RCC 7860 (cell line): ENCODE results near the gene C20orf204.
A peak's percentile ranks its signal among the peaks of the same experiment; 100 is the strongest.

Source experiments
- DNase-seq: peaks from one replicate; pipeline ENCODE4 v3.0.0-alpha.2; 2015; ENCODE audit warnings: low spot score
- FAIRE-seq: peaks from 2 replicates; lab custom pipeline; 2012; peaks lifted over from hg19 to GRCh38; lab: Jason Lieb, UNC

C20orf204 gene

DNA sequence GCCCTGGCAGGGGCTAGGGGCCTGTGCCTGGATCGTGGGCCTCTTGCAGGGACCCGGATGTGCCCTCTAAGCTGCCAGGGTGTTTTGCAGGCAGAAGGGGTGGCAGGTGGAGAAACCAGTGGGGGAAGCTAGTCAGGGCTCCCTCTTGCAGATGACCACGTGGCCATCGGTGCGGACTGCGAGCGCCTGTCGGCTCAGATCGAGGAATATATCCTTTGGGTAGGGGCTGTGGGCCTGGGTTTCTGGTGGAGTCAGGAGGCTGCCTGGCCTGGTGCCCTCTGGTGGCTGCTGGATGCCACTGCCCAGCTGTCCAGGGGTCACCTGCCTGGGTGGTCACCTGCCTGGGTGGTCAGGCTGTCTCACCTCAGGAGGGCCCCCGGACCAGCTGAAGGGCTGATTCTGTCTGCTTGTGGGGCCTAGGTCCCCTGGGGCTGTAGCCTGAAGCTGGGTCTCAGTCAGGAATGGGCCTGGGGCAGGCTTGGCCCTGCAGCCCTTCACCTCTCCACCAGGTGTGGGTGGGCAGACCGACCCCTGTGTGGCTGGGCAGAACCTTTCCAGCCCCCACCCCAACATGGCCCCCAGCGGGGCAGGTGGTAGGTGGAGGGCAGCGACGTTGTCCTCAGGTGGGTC lies 33.7 kb downstream of the C20orf204 start:
- FAIRE-seq (no peak), DNase-seq (peak; percentile 19)

DNA sequence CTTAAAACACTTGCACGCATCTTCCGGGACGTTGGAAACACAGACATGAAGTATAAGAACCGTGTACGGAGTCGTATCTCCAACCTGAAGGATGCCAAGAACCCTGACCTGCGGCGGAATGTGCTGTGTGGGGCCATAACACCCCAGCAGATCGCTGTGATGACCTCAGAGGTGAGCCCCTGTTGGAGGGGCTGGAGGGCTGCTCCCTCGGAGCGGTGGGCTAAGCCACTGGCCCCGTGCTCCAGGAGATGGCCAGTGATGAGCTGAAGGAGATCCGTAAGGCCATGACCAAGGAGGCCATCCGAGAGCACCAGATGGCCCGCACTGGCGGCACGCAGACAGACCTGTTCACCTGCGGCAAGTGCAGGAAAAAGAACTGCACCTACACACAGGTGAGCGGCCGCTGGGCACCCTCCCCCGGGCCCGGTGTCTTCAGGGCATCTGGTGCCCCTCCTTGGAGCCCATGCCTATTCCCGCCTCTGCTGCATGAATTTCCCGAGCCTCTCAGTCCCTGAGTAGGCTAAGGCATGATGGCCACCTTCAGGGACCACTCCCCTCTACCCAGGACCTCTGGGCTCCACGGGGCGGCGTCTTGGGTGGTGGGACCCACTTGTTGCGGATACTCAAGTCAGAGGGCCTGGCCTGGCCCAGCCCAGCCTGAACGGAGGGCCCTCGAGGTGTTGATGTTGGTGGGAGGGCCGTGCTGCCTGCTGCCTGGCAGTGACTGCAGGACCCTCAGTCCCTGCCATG lies 34.4 kb downstream of the C20orf204 start:
- DNase-seq (no peak), FAIRE-seq (no peak)

DNA sequence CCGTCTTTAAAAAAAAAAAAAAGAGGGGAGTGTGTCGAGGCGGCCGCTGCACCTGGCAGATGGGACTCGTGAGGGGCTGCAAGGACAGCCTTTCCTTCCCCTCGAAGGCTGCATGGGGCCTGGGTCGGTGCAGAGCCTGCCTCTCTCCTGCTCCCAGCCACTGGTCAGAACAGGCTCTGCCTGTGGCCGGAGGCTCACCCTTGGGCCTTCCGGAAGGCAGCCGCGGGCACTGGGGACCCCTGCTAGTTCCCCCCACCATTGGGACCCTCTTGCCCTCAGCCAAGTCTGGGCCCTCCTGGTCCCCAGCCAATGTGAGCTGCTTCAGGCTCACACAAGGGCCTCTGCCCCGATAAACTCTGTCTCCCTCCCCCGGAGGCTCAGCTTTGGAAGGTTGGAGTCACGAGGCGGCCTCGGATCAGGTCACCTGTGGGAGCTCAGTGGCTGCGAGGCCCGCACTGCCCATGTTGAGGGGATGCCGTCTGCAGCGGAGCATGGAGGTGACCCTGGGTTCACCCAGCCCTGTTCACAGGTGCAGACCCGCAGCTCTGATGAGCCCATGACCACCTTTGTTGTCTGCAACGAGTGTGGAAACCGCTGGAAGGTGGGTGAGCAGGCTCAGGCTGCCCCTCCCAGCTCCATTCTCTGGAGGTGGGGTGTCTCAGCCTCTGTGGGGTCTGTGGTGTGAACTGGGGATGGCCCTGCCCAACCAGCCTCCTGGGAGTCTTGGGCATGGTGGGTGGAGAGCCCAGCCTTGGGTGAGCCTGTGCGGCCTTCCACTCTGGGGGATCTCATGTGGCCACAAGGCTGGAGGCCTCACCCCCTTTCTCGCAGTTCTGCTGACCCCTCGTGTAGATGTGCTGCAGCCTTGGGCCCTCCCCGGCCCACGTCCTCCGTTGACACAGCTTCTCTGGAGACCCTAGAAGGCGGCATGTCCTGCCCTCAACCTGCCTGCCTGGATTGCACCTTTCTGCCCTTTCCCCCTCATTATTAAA lies 35.7 kb downstream of the C20orf204 start:
- FAIRE-seq, result no peak
- no peak for DNase-seq

DNA sequence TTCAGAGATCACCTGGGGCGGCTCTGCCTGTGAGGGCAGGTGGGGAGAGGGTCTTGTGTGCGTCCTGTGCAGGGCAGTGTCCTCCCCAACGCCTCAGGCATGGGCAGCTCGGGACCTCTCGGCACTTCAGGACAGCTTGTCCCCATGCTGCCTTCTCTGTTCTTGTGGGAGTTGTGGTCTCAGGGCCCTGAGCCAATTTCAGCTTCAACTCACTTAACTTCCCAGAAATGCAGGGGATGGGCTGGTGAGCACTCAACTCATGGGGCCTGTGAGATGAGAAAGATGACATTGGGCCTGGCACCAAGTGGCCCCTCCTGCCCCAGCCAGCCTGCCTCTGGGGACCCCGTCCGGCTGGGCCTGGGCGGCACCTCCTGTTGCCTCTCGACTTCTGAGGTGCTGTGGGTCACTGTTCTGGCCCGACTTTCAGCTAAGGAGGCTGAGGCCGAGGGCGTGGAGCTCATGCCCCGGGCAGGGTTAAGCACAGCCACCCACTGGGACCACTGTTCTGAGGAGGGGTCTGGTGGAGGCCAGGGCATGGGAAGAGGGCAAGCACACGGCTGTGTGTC lies 36.6 kb downstream of the C20orf204 start:
- no peak for FAIRE-seq
- DNase-seq, result no peak

DNA sequence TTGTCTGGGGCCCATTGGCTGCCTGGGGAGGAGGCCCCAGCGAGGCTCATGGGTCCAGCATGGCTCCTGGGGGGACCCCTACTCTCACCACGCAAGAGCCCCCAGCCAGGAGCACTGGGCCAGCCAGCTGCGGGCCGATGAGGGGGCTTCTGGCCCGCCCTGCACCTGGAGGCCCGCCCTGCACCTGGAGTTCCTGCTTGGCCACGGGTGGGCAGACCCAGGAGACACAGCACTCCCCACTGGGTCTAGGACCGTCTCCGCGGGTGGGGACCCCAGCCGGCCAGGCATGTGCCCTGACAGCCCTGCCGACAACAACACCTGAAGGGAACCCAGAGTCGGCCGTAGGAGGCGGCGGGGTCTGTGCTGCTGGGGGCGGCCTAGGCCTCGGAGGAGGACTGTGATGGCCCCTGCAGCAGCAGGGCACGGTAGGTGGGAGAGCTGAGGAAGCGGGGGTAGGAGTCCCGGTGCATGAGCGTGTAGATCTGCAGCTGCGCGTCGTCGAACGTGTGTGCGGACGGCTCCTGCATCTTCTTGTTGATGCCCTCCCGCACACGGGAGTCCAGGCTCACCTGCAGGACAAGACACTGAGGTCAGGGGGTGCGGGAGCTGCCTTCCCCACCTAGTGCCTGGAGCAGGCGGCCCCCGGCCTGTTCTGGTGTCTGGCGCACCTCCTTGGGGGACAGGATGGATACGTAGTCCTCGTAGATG lies 37.6 kb downstream of the C20orf204 start:
- DNase-seq (no peak), FAIRE-seq (no peak)

DNA sequence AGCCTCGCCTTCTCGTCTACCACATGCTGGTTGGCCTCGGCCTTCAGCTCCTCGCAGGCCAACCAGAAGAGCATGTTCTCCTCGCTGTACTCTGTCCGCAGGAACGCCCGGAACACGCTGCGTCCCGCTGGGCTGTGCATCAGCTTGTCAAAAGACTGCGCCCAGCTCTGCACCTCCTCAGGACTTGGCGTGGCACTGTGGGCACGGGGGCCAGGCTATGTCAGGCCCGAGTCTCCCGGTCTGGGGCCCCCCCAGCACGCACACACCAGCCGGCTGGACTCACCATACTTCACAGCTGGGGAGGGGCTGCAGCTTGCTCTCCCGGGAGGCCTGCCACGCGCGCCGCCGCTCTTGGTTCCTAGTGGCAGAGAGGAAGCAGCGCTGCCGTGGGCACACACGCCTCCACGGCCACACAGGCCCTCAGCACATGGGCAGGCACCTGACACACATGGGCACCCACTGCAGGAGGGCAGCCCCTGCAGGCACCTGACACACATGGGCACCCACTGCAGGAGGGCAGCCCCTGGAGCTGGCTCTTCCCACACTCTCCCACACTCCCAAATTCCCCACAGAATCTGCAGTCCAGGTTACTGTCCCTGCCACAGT lies 38.3 kb downstream of the C20orf204 start:
- FAIRE-seq, result no peak
- DNase-seq, result no peak

DNA sequence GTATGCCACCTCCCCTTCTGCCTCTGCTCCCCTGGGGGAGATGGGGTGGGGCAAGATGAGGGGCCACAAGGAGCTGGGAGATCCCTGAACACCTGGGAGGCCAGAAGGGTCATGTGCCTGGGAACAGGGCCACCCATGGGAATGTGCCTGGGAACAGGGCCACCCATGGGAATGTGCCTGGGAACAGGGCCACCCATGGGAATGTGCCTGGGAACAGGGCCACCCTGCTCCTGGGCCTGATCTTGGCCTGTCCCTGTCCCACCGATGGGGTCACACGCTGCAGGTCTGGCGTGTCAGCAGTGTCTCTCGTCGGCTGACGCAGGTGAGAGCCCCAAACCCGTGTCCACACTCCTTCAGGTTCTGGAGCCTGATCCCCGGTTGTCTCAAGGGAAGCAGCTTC lies 39.0 kb downstream of the C20orf204 start:
- DNase-seq (no peak), FAIRE-seq (no peak)

DNA sequence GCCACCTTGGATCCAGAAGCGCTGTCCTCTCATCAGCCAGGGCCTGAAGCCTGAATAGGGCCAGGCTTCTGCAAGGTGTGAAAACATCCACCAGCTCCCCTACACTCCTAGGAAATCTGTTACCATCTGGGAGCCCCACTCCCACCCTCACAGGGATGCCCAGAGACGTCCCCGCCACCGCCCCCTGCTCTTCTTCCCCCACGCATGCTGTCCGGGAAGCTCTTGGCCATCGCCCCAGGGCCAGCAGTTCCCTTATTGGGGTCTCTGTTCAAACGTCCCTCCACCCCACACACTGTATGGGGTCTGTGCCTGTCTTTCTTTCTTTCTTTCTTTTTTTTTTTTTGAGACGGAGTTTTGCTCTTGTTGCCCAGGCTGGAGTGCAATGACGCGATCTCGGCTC lies 39.6 kb downstream of the C20orf204 start:
- FAIRE-seq (no peak), DNase-seq (no peak)

DNA sequence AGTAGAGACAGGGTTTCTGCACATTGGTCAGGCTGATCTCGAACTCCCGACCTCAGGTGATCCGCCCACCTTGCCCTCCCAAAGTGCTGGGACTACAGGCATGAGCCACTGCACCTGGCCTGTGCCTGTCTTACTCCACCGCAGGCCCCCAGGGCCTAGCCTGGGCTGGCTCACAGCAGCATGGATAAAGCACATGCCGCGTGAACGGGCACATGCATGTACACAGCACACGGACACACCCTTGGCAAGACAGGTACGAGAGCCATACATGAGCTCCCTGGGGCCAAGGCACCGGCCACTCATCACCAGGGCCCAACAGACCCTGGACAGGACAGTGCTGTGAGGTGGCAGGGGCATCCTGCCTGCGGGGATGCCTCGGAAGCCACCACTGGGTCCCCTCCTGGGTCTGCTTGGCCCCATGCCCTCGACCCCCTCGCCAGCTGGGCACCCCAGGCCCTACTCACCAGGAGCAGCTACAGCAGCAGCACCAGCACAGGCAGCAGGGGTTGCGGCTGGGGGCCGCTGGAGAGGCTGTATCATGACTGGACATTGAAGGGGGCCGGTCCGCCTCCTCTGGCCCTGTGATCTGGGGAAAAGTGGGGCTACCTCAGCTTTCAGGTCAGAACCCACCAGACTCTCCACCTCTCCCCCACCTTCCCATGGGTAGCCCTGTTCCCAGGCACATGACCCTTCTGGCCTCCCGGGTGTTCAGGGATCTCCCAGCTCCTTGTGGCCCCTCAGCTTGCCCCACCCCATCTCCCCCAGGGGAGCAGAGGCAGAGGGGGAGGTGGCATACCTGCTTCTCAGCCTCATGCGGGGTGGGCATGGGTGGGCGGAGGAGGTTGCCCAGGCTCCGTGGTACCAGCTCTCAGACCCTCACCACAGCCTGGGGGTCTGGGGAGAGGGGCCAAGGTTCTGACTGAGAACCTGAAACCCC lies 40.3 kb downstream of the C20orf204 start:
- no peak for FAIRE-seq
- no peak for DNase-seq

DNA sequence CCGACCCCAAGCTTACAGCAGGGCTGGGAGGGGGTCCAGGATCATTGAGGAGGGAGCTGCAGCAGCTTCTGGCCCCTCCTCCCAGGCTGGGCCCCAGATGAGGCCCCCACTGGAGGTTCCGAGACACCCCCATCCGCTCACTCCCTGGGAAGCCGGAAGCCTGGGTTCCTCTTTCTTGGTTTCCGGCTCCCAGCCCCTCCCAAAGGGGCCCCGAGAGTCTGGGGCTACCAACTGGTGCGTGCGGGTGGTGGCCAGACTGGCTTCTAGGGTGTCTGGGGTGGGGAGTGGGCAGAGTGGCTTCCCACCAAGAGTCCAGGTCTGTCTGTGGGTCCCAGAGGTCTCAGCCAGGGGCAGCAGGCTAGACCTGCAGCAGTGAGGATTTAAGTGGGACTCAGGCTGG lies 41.1 kb downstream of the C20orf204 start:
- no peak for DNase-seq
- FAIRE-seq, result no peak

DNA sequence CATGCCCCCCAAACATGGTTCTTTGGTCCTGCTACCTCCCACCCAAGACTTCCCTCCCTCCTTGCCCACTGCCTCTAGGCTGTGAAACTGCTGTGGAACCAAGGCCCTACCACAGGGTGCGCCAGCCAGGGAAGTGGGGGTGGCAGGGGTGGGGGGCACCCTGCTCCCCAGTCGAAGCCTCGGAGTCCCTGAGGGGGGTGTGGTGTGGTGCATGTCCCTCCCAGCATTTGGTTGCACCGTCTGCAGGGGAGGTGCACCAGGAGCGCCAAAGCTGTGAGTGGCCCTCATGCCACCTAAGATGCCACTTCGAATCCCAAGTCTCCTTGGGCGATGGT lies 41.5 kb downstream of the C20orf204 start:
- DNase-seq, result no peak
- FAIRE-seq, result no peak

DNA sequence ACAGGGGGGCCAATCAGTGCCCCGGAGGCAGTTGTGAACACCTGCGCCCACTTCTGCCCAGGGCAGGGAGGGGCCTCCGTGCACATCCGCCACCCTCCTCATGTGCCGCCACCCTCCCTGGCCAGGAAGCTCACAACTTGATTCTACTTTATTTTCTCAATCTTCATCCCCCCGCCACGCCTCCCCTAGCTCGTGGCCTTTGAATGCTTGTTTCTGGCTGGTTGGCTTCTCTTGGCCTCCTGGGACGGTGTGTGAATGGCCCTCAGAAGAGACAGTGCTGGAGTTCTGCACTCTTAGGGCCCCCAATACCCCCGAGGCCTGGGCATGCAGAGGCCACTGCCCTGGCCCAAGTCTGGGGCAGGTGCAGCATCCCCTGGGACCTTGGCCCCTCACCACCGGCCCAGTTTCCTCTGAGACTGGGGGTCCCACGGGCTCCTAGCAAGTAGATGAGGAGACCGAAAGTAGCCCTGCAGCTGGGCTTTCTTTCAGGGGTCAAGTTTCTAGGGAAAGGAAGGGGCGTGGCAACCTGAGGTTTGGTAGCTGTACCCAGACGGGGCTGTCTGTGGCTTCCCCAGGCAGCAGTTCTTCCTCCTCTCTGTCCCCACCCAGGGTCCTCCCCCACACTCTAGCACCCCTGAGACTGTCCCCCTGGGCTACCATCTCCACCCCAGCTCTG lies 42.0 kb downstream of the C20orf204 start:
- DNase-seq (no peak), FAIRE-seq (no peak)

DNA sequence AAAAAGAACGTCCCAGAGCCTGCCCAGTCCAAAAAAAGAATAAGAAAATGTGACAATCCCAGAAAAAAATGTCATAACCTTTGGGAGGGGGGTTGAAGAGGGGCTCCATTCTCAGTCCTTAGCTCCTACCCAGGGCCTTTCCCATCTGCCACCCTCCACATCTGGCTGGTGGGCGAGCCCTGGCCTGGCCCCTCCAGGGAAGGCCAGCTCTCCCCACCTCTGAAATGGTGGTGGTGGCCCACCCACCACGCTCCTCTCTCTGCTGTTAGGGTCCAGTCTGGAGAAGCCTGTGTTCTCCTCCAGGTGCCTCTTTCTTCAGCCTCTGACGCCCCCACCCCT lies 42.9 kb downstream of the C20orf204 start:
- no peak for FAIRE-seq
- no peak for DNase-seq

DNA sequence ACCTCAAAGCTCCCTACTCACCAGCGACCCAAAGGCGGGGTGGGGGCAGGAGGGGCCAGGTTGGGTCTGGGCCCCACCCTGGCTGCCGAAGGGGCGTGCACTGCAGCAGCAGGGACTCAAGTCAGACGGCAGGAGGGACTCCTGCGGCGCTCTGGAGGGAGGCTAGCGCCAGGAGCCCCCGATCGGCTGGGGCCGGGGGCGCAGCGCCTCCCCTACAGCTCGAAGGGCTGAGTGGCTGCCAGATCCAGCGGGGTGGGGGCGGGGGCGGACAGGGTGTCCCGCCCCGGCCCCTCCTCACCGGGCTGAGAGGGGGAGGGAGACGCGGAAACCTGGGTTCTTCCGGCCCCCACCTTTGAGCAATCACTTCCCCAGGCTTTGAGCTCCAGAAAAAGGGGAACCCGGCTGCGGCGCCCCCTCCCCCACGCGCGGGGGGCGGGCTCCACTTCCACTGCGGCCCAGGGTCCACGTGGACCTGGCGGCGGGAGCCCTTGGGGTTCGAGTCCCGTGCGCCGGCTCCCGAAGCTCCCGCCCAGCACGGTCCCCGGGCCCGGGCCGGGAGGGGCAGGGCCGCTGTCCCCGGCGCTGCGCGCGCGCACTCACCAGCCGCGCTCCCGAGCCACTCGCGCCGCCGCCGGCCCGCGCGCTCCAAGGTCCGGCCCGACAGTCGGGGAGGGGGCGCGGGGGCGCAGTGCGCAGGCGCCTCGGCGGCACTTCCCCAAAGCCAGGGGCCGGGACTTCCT lies 43.5 kb downstream of the C20orf204 start, which contains the start of gene RGS19:
TSS of gene RGS19 (minus strand) at position 246 of the 740 bp plus-strand sequence. CDS start 2,632 bp downstream, outside the sequence.
- FAIRE-seq (no peak), DNase-seq (peak; percentile 42)

DNA sequence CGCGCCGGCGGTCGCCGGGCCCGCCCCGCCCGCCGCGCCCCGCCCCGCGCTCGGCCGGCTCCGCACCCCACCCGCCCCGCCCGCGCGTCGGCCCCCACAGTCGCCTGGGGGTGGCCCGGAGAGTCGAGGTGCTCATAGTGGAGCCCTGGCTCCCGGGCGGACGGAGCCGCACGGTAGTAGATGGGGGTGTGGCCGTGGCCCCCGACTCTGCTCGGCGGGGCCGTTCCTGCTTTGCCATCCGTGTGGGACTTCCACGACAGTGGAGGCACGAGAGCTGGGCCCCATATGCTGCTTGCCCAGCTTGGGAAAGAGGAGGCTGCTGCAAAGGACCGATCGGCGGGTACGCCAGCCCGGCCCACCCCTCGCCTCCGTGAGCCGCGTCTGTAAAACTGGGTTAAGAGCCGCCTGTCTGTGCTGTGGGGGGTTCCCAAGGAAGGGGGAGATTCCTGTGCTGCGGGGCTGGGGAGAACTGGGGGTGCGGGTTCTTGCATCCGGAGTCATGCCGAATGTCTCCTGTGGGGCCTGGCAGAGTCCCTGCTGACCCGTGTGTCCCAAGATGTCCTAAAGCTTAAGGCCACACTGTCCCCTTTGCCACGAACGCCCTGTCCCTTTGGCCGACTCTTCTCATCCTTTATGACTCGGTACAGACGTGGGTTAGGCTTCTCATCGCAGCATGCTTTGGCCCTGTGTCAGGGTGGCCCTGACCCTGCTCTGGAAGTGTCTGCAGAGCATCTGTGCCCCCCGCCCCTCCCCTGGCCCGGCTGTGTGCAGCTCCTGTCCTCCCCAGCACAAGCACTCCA lies 44.2 kb downstream of the C20orf204 start, which contains the start of gene OPRL1:
TSS of gene OPRL1 (plus strand) at position 70 of the 800 bp plus-strand sequence. CDS start 12,639 bp downstream, outside the sequence.
- FAIRE-seq, result no peak
- DNase-seq, result no peak

DNA sequence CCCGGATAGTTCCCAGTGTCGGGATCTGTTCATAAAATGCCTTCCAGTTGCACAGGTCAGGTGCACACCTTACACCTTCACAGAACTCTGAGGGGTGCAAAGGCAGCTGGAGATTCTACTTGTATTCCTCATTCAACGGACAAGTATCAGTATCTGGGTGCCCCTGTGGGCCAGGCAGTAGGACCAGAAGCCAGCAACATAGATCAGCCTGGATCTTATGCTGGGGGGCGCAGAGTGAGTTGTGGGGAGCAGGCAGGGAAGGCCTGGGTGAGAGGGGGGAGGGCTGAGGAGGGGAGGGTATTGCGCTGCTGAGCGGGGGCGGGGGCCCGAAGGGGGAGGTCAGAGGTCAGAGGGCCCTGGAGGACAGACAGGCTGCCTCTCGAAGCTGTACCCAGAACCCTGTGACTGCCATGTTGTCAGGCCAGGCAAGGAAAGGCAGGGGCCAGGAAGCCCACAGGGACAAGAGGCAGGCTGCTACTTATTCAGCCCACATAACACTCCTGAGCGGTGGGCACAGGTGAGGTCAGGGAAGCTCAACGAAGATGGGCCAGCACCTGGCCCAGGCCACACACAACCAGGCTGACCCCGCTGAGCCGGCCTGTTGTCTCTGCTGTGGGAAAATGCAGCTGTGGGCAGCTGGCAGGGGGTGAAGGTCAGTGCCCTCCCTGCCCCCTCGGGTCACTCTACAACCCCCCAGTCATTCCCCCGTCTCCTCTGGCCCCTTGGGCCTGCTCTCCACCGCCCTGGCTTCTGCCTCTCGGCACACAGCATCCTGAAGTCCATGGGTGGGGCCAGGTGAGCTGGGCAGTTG lies 45.0 kb downstream of the C20orf204 start:
- DNase-seq, result no peak
- no peak for FAIRE-seq
